HCT116 (cell line): ENCODE data around the gene IFNL1. TPM values are rescaled to one million over a fixed set of nuclear protein-coding genes. Genes with fewer than 3 reads are reported as not detected.

Experiments used
- ATAC-seq: fragments of 200-7000 bp; cut with Tn5 transposase; 2 replicates; pipeline ENCODE4 v1.9.1; 2020; ENCODE audit warnings: mild to moderate bottlenecking, moderate library complexity
- BruUV-seq: library from RNA; stranded (reverse); fragments of 400-500 nt; replicated peaks from 2 replicates; lab custom pipeline; 2021; lab: Mats Ljungman, UMichigan
- CTCF ChIA-PET: fragments of 300-600 bp; sonication (Branson Sonifier 250); formaldehyde crosslinking; loops from one replicate; lab custom pipeline; 2021; ENCODE audit warnings: antibody characterized with exemption; lab: Charles Lee
- POLR2A ChIA-PET: fragments of 300-600, 350-600 bp; sonication (Branson Sonifier 250); formaldehyde crosslinking; loops from one replicate; lab custom pipeline; 2021; ENCODE audit warnings: antibody characterized with exemption; lab: Charles Lee
- RAD21 ChIA-PET, 2 experiments: fragments of 300-600 bp; sonication (Branson Sonifier 250); formaldehyde crosslinking; loops; one replicate each; lab custom pipeline; 2023; ENCODE audit warnings: low total read pairs in 2 of 2; ENCODE audit not compliant: uncharacterized antibody in 2 of 2, unreplicated experiment in 2 of 2, low non-redundant PET in 1 of 2; lab: Charles Lee
- DNase-seq: peaks from one replicate; pipeline ENCODE4 v3.0.0-alpha.2; 2010; ENCODE audit warnings: low read depth, low spot score
- H2AFZ ChIP-seq: fragments of 200-600 bp; shearing (Covaris generic), sonication (generic); 2 replicates; pipeline ENCODE4 v1.6.1; 2017; ENCODE audit warnings: low read depth, mixed run types, mixed read lengths, antibody characterized with exemption, low read length; ENCODE audit not compliant: poor library complexity, severe bottlenecking
- H3K27ac ChIP-seq: 2 replicates; pipeline ENCODE4 v1.5.1; 2012; ENCODE audit warnings: low read depth, low read length
- H3K27me3 ChIP-seq: fragments of 200-600 bp; sonication (generic); 2 replicates; pipeline ENCODE4 v1.6.1; 2016; ENCODE audit warnings: mixed run types, low read length, mixed read lengths; ENCODE audit not compliant: insufficient read depth
- H3K36me3 ChIP-seq, 2 experiments: fragments of 200-500 bp in 1 of 2; fragments of 200-600 bp in 1 of 2; sonication (Bioruptor generic) in 1 of 2; sonication (generic) in 1 of 2; 2 replicates each; pipeline versions ENCODE4 v1.5.1 to v1.6.1; 2014 to 2016; ENCODE audit warnings: low read length in 2 of 2, inconsistent platforms in 1 of 2, mixed read lengths in 1 of 2, mixed run types in 1 of 2; ENCODE audit not compliant: insufficient read depth in 2 of 2, control insufficient read depth in 1 of 2
- H3K4me1 ChIP-seq, 2 experiments: fragments of 200-600 bp in 1 of 2; sonication (generic) in 1 of 2; 2 replicates each; pipeline versions ENCODE4 v1.5.1 to v1.6.1; 2012 to 2017; ENCODE audit warnings: low read length in 2 of 2, inconsistent platforms in 1 of 2, mild to moderate bottlenecking in 1 of 2, mixed read lengths in 1 of 2, mixed run types in 1 of 2, moderate library complexity in 1 of 2; ENCODE audit not compliant: insufficient read depth in 2 of 2, control insufficient read depth in 1 of 2
- H3K4me2 ChIP-seq: fragments of 200-600 bp; sonication (generic); 2 replicates; pipeline ENCODE4 v1.6.1; 2017; ENCODE audit warnings: mixed run types, low read length, mixed read lengths
- H3K4me3 ChIP-seq, 2 experiments: fragments of 200-600 bp in 1 of 2; sonication (generic) in 1 of 2; replicated peaks in 1 of 2; 2 replicates each; pipeline ENCODE4 v1.5.1; 2011 to 2016; ENCODE audit warnings: low read length in 2 of 2, control low read depth in 1 of 2, low read depth in 1 of 2, mild to moderate bottlenecking in 1 of 2, mixed read lengths in 1 of 2, mixed run types in 1 of 2
- H3K79me2 ChIP-seq: fragments of 200-600 bp; sonication (generic); 2 replicates; pipeline ENCODE4 v1.6.1; 2017; ENCODE audit warnings: mild to moderate bottlenecking, mixed run types, low read length, moderate library complexity, mixed read lengths; ENCODE audit not compliant: insufficient read depth
- H3K9ac ChIP-seq: fragments of 200-600 bp; sonication (generic); 2 replicates; pipeline ENCODE4 v1.6.1; 2016; ENCODE audit warnings: low read length, mixed read lengths
- H3K9me2 ChIP-seq: fragments of 200-600 bp; sonication (generic), shearing (Covaris generic); 2 replicates; pipeline ENCODE4 v1.6.1; 2017; ENCODE audit warnings: mixed run types, mild to moderate bottlenecking, moderate library complexity; ENCODE audit not compliant: insufficient read depth
- H3K9me3 ChIP-seq, 2 experiments: fragments of 200-500 bp in 1 of 2; fragments of 200-600 bp in 1 of 2; sonication (Bioruptor generic) in 1 of 2; sonication (generic) in 1 of 2; 2 replicates each; pipeline ENCODE4 v1.6.1; 2014 to 2017; ENCODE audit warnings: low read length in 2 of 2, mixed read lengths in 2 of 2, inconsistent platforms in 1 of 2, low read depth in 1 of 2, mild to moderate bottlenecking in 1 of 2, mixed run types in 1 of 2, moderate library complexity in 1 of 2; ENCODE audit not compliant: control insufficient read depth in 1 of 2, insufficient read depth in 1 of 2
- H4K20me1 ChIP-seq: fragments of 200-600 bp; sonication (generic), shearing (Covaris generic); 2 replicates; pipeline ENCODE4 v1.6.1; 2017; ENCODE audit warnings: mixed run types, mild to moderate bottlenecking, moderate library complexity; ENCODE audit not compliant: insufficient read depth
- CBX3 ChIP-seq: IDR thresholded peaks from 2 replicates; pipeline ENCODE4 v1.6.1; 2012; ENCODE audit warnings: low read depth
- CEBPB ChIP-seq: IDR thresholded peaks from 2 replicates; pipeline ENCODE4 v1.6.1; 2012; ENCODE audit warnings: low read depth
- CTCF ChIP-seq, 3 experiments: fragments of 200-600 bp in 1 of 3; sonication (generic) in 1 of 3; IDR thresholded peaks in 2 of 3; conservative IDR thresholded peaks in 1 of 3; 2 replicates each; pipeline ENCODE4 v1.5.1; 2012 to 2017; ENCODE audit warnings: low read depth in 2 of 3, low read length in 2 of 3, antibody characterized with exemption in 1 of 3, borderline replicate concordance in 1 of 3, control low read depth in 1 of 3, mild to moderate bottlenecking in 1 of 3, mixed read lengths in 1 of 3, mixed run types in 1 of 3, moderate library complexity in 1 of 3; ENCODE audit not compliant: insufficient read depth in 1 of 3
- EGR1 ChIP-seq: IDR thresholded peaks from 2 replicates; pipeline ENCODE4 v1.6.1; 2012; ENCODE audit warnings: low read depth
- EZH2phosphoT487 ChIP-seq: fragments of 200-600 bp; IDR thresholded peaks from 2 replicates; pipeline ENCODE4 v1.6.1; 2018; ENCODE audit warnings: antibody characterized with exemption, borderline replicate concordance
- FOSL1 ChIP-seq: IDR thresholded peaks from 2 replicates; pipeline ENCODE4 v1.6.1; 2012; ENCODE audit warnings: low read depth
- MAX ChIP-seq: IDR thresholded peaks from 2 replicates; pipeline ENCODE4 v1.6.1; 2012
- POLR2A ChIP-seq: IDR thresholded peaks from 2 replicates; pipeline ENCODE4 v1.7.0; 2011; ENCODE audit warnings: borderline replicate concordance; ENCODE audit not compliant: insufficient read depth, insufficient read length; ENCODE audit errors: extremely low read depth
- POLR2AphosphoS5 ChIP-seq: IDR thresholded peaks from 2 replicates; pipeline ENCODE4 v1.6.1; 2011; ENCODE audit warnings: mild to moderate bottlenecking, low read depth, low read length, moderate library complexity
- RAD21 ChIP-seq: IDR thresholded peaks from 2 replicates; pipeline ENCODE4 v1.6.1; 2012; ENCODE audit warnings: low read depth, mild to moderate bottlenecking
- SIN3A ChIP-seq: IDR thresholded peaks from 2 replicates; pipeline ENCODE4 v1.6.1; 2012; ENCODE audit warnings: low read depth
- SP1 ChIP-seq: IDR thresholded peaks from 2 replicates; pipeline ENCODE4 v1.6.1; 2012; ENCODE audit warnings: low read depth
- SRF ChIP-seq: IDR thresholded peaks from 2 replicates; pipeline ENCODE4 v1.6.1; 2012; ENCODE audit warnings: low read depth
- ZNF274 ChIP-seq: fragments of 200-500 bp; sonication (Bioruptor generic); IDR thresholded peaks from 2 replicates; pipeline ENCODE4 v1.6.1; 2014; ENCODE audit warnings: mild to moderate bottlenecking, low read depth, low read length, inconsistent platforms
- intact Hi-C: fragments of 100-400 bp; cut with micrococcal nuclease; formaldehyde crosslinking; loops from 2 replicates; pipeline ENCODE4 v1.10.0; 2022
- total RNA-seq: library from RNA; stranded (reverse); gene quantifications from one replicate; pipeline ENCODE4 v1.2.1, GENCODE V29; 2021; ENCODE audit not compliant: unreplicated experiment
- TF ChIP-seq, protein P1 (sequence below): IDR thresholded peaks from 2 replicates; pipeline ENCODE4 v1.6.1; 2012; ENCODE audit warnings: low read depth
- TF ChIP-seq, protein P2 (sequence below): IDR thresholded peaks from 2 replicates; pipeline ENCODE4 v1.6.1; 2011; ENCODE audit warnings: mild to moderate bottlenecking, low read length, moderate library complexity; ENCODE audit not compliant: insufficient replicate concordance; ENCODE audit errors: extremely low read depth

Gene IFNL1
- total RNA-seq, 1 experiment from 2014 or later = not detected

DNA sequence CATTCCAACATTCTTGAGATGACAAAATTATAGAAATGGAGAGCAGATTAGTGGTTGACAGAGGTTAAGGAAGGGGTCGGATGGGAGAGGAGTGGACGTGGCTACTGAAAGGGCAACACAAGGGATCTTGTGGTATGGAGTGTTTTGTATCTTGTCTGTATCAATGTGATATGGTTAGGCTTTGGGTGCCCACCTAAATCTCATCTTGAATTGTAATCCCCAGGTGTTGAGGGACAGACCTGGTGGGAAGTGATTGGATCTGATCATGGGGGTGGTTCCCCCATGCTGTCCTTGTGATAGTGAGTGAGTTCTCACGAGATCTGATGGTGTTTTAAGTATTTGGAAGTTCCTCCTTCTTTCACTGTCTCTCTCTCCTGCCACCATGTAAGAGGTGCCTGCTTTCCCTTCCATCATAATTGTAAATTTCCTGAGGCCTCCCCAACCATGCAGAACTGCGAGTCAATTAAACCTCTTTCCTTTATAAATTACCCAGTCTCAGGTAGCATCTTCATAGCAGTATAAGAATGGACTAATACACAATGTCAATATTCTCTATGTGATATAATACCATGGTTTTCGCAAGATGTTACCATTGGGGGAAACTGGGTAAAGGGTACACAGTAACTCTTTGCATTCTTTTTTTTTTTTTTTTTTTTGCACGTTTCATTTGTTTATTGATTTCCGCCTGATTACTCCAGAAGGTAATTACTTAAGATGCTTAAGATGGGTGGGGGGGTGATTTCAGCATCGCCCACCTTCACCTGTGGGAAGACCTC, 42.6 kb upstream of the IFNL1 start:
- Histone ChIP-seq H3K9me2 (no peaks in the 10 kb centered on the region), H2AFZ (no peak overlapping the region), H3K4me2 (no peak overlapping the region), H3K4me1 (peaks cover 3 to 12% of the 10 kb centered on the region in 2 experiments; a peak in 2 of 4 replicates), H3K27me3 (no peaks in the 10 kb centered on the region), H3K9me3 (no peaks in the 10 kb centered on the region), H3K27ac (no peak overlapping the region), H3K4me3 (no peak overlapping the region), H3K36me3 (no peaks in the 10 kb centered on the region), H3K79me2 (no peaks in the 10 kb centered on the region), H3K9ac (no peak overlapping the region), H4K20me1 (no peaks in the 10 kb centered on the region)
- BruUV-seq = no TSS peak
- DNase-seq = no peak
- TF ChIP-seq, protein P1, sequence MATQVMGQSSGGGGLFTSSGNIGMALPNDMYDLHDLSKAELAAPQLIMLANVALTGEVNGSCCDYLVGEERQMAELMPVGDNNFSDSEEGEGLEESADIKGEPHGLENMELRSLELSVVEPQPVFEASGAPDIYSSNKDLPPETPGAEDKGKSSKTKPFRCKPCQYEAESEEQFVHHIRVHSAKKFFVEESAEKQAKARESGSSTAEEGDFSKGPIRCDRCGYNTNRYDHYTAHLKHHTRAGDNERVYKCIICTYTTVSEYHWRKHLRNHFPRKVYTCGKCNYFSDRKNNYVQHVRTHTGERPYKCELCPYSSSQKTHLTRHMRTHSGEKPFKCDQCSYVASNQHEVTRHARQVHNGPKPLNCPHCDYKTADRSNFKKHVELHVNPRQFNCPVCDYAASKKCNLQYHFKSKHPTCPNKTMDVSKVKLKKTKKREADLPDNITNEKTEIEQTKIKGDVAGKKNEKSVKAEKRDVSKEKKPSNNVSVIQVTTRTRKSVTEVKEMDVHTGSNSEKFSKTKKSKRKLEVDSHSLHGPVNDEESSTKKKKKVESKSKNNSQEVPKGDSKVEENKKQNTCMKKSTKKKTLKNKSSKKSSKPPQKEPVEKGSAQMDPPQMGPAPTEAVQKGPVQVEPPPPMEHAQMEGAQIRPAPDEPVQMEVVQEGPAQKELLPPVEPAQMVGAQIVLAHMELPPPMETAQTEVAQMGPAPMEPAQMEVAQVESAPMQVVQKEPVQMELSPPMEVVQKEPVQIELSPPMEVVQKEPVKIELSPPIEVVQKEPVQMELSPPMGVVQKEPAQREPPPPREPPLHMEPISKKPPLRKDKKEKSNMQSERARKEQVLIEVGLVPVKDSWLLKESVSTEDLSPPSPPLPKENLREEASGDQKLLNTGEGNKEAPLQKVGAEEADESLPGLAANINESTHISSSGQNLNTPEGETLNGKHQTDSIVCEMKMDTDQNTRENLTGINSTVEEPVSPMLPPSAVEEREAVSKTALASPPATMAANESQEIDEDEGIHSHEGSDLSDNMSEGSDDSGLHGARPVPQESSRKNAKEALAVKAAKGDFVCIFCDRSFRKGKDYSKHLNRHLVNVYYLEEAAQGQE = no peak
- TF ChIP-seq ZNF274 (no peak), SRF (no peak), MAX (no peak), SP1 (no peak), CEBPB (no peak), EZH2phosphoT487 (no peak), SIN3A (no peak), POLR2AphosphoS5 (no peak), POLR2A (no peak), FOSL1 (no peak), CBX3 (no peak), RAD21 (no peak), EGR1 (no peak), CTCF (IDR thresholded peaks at IDR 0.05 in 2 of 3, conservative IDR thresholded peaks at IDR 0.05 in 1 of 3; ENCODE audit: borderline replicate concordance in 1 of 3, insufficient read depth in 1 of 3, low read depth in 2 of 3, low read length in 2 of 3) (no peak)
- TF ChIP-seq, protein P2, sequence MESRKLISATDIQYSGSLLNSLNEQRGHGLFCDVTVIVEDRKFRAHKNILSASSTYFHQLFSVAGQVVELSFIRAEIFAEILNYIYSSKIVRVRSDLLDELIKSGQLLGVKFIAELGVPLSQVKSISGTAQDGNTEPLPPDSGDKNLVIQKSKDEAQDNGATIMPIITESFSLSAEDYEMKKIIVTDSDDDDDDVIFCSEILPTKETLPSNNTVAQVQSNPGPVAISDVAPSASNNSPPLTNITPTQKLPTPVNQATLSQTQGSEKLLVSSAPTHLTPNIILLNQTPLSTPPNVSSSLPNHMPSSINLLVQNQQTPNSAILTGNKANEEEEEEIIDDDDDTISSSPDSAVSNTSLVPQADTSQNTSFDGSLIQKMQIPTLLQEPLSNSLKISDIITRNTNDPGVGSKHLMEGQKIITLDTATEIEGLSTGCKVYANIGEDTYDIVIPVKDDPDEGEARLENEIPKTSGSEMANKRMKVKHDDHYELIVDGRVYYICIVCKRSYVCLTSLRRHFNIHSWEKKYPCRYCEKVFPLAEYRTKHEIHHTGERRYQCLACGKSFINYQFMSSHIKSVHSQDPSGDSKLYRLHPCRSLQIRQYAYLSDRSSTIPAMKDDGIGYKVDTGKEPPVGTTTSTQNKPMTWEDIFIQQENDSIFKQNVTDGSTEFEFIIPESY = no peak
- ATAC-seq = no peak
- POLR2A ChIA-PET = no interaction called here
- RAD21 ChIA-PET = no interaction called here
- CTCF ChIA-PET = no interaction called here
- intact Hi-C loops = no loop called here
